Gastrocnemius medialis (tissue), 4 donors: Measurements from ENCODE around the gene YPEL2.

Experiments used
- POLR2A ChIP-seq, 2 donors: fragments of 450-650 bp; IDR thresholded peaks; one replicate each; pipeline ENCODE4 v1.6.1; 2017; ENCODE audit warnings: antibody characterized with exemption in 2 of 2, mild to moderate bottlenecking in 2 of 2, moderate library complexity in 2 of 2
- TF ChIP-seq, protein P1 (sequence below), 5 experiments: fragments of 450-650 bp in 3 of 5; fragments of 200-600 bp in 2 of 5; sonication (generic) in 2 of 5; IDR thresholded peaks in 4 of 5; conservative IDR thresholded peaks in 1 of 5; 1 replicate in 4 of 5; 2 replicates in 1 of 5; pipeline ENCODE4 v1.5.1; 2016 to 2019; ENCODE audit warnings: antibody characterized with exemption in 5 of 5, mild to moderate bottlenecking in 3 of 5, moderate library complexity in 3 of 5

DNA sequence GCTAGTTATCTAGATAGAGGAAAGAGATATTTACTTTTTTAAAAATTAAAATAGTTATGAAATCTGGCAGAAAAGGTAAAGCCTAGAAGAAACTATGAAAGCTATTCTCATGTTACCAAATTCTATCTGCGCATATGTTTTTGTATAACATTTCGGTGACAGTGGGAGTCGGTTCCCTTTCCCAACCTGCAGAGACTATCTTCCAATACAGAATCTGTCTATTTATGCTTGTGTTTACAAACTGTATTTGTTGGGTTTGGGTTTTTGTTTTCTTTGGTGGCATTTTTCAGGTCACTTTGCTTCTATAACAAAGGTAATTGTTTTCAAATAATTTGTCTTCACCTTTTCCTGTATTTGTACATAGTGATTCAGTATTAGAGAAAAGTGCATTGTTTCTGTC is 69.8 kb downstream of the YPEL2 start:
- TF ChIP-seq, protein P1, sequence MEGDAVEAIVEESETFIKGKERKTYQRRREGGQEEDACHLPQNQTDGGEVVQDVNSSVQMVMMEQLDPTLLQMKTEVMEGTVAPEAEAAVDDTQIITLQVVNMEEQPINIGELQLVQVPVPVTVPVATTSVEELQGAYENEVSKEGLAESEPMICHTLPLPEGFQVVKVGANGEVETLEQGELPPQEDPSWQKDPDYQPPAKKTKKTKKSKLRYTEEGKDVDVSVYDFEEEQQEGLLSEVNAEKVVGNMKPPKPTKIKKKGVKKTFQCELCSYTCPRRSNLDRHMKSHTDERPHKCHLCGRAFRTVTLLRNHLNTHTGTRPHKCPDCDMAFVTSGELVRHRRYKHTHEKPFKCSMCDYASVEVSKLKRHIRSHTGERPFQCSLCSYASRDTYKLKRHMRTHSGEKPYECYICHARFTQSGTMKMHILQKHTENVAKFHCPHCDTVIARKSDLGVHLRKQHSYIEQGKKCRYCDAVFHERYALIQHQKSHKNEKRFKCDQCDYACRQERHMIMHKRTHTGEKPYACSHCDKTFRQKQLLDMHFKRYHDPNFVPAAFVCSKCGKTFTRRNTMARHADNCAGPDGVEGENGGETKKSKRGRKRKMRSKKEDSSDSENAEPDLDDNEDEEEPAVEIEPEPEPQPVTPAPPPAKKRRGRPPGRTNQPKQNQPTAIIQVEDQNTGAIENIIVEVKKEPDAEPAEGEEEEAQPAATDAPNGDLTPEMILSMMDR (IDR thresholded peaks at IDR 0.05 in 4 of 5, conservative IDR thresholded peaks at IDR 0.05 in 1 of 5) = no peak
- no peak for TF ChIP-seq POLR2A (IDR thresholded peaks at IDR 0.05)
